Left hindlimb (tissue), 1 donor: Measurements from ENCODE around the gene ABCC4.

ENCODE experiments used
- DNase-seq: peaks from one replicate; pipeline ENCODE4 v3.0.0-alpha.2; 2018

ABCC4 gene

GRCh38 chr13:94984958-94985357, 316.3 kb downstream of the ABCC4 start:
- DNase-seq, result no peak

DNA sequence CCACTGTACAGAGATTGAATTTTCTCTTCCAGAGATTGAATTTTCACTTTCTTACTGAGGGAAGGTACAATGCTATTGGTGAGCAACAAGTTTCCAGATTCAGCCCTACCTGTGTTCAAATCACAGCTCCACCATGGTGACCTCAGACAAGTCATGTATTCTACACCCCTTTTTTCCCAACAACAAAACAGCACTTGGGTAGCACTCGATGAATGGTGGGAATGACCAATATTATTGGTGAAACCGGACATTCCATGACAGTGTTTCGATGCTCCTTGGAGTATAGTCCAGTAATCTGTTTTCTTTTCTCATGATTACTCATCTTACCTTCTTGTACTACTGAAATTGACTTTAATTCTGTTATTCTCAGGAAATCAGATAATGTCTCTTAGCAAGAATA, 322.7 kb downstream of the ABCC4 start:
- DNase-seq, result no peak

GRCh38 chr13:94974015-94974951, 327.0 kb downstream of the ABCC4 start:
- no peak for DNase-seq

DNA sequence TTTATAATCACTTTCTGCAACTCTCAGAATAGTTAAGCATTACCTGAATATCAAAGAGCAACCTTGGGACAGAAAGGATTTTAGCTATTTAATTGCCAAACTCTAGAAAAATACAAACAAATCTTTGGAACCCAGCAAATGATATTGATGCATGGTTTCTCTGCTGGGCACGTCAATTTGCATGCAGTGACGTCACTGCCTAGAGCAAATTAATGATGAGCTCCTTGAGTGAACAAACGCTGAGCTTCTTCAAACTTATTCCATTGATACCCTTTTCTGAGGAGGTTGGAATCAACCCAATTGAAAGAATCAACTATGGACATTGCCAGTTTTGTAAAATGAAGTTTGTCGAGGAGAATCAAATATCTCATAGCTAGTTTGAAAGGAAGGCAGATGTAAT, 329.0 kb downstream of the ABCC4 start:
- no peak for DNase-seq
